ENCODE data around the gene ZFR.
A peak's percentile ranks its signal among the peaks of the same experiment; 100 is the strongest.
"Not testable (repeated sequence)": the region's sequence is repeated elsewhere in the genome, so short reads cannot be mapped to it uniquely, and the experiment has no call there.

Gene ZFR

GRCh38 chr5:32445287-32445758 lies 783 bp upstream of the ZFR start:
- Mint-ChIP-seq H3K4me3 (peak overlapping the region; percentile 92), H3K27me3 (no peaks in the 10 kb centered on the region), H3K36me3 (ENCODE audit: insufficient read depth) (peaks cover 14% of the 10 kb centered on the region), H3K9me3 (no peaks in the 10 kb centered on the region), H3K27ac (ENCODE audit: low read depth) (peak overlapping the region; percentile 87), H3K4me1 (peaks cover 26% of the 10 kb centered on the region)
- ATAC-seq (replicated peaks; ENCODE audit: extremely low read depth, poor library complexity, severe bottlenecking): no peak
- DNase-seq (ENCODE audit: low spot score in 2 of 2): no peak

- peak; percentile 29 for ATAC-seq (replicated peaks; ENCODE audit: extremely low read depth, poor library complexity, severe bottlenecking)
- Mint-ChIP-seq H3K4me1 (peaks cover 30% of the 10 kb centered on the region), H3K4me3 (peak overlapping the region; percentile 92)
Measured at GRCh38 chr5:32443541-32444430, 754 bp downstream of the ZFR start.

DNA sequence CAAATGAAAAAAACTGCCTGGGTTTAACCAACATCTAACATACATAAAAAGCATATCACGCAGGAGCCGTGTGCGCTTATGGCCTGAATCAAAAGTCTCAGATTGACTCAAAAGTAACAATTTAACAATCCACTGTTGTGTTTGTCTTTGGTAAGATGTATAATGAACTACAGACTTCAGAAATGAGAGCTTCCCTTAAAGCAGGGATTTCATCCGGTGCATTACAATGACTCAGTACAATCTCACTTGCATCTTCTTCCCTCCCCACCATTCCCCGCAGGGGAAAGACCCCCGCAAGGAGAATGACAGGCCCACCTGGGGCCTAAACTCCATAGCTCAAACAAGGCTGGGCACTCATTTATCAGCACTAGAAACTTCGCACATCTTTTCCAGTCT lies 1.4 kb downstream of the ZFR start:
- H3K4me1 Mint-ChIP-seq: peaks cover 32% of the 10 kb centered on the region
- H3K4me3 Mint-ChIP-seq: peak overlapping the region; percentile 92
- H3K27ac Mint-ChIP-seq (ENCODE audit: low read depth): peak overlapping the region; percentile 87
- DNase-seq (ENCODE audit: low spot score in 2 of 2) (no peak), ATAC-seq (replicated peaks; ENCODE audit: extremely low read depth, poor library complexity, severe bottlenecking) (no peak)
- H3K27me3 Mint-ChIP-seq: no peaks in the 10 kb centered on the region
- no peaks in the 10 kb centered on the region for H3K9me3 Mint-ChIP-seq
- peaks cover 16% of the 10 kb centered on the region for H3K36me3 Mint-ChIP-seq (ENCODE audit: insufficient read depth)

More at GRCh38 chr5:32443541-32444430, 754 bp downstream of the ZFR start:
- DNase-seq (ENCODE audit: low spot score in 2 of 2): peak; percentile 25 to 49
- Mint-ChIP-seq H3K27me3 (no peaks in the 10 kb centered on the region), H3K27ac (ENCODE audit: low read depth) (peak overlapping the region; percentile 87), H3K9me3 (no peaks in the 10 kb centered on the region), H3K36me3 (ENCODE audit: insufficient read depth) (peaks cover 14% of the 10 kb centered on the region)

DNA sequence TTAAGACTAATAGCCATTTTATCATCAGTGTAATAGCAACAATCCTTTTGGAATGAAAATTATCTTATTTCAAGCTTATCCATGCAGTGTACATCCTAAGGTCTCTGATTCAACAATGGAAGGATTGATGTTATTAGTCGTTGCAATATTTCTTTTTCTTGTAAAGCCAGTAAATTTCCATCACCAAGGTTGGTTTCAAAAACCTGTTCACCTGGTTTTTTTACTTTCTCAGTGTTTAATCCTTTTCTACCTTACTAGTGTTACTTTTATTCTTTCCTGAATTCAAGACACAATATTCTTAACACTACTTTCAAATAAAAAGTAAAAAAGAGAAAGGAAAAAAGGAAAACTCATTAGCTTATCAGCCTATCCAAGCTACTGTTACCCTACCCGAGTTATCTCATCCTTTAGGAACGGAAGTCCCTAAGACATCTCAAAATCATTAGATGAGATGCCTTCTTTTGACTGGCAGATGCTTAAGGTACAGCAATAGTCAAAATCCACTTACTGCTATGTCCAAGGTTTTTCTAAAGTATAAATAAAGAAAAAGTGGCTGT lies 5.4 kb downstream of the ZFR start:
- Mint-ChIP-seq H3K9me3 (no peaks in the 10 kb centered on the region), H3K27ac (ENCODE audit: low read depth) (no peak overlapping the region), H3K4me3 (no peak overlapping the region), H3K27me3 (no peaks in the 10 kb centered on the region), H3K4me1 (peaks cover 39% of the 10 kb centered on the region), H3K36me3 (ENCODE audit: insufficient read depth) (peaks cover 10% of the 10 kb centered on the region)
- ATAC-seq (replicated peaks; ENCODE audit: extremely low read depth, poor library complexity, severe bottlenecking): no peak
- DNase-seq (ENCODE audit: low spot score in 2 of 2): no peak

- DNase-seq (ENCODE audit: low spot score in 2 of 2): no peak
- no peaks in the 10 kb centered on the region for H3K9me3 Mint-ChIP-seq
- H3K27me3 Mint-ChIP-seq: no peaks in the 10 kb centered on the region
- H3K4me1 Mint-ChIP-seq: peaks cover 41% of the 10 kb centered on the region
- no peak for ATAC-seq (replicated peaks; ENCODE audit: extremely low read depth, poor library complexity, severe bottlenecking)
- H3K4me3 Mint-ChIP-seq: no peak overlapping the region
- peaks cover 4% of the 10 kb centered on the region for H3K36me3 Mint-ChIP-seq (ENCODE audit: insufficient read depth)
- no peak overlapping the region for H3K27ac Mint-ChIP-seq (ENCODE audit: low read depth)
Measured at GRCh38 chr5:32436553-32437242, 7.8 kb downstream of the ZFR start.

GRCh38 chr5:32435383-32435782 lies 9.2 kb downstream of the ZFR start:
- ATAC-seq (replicated peaks; ENCODE audit: extremely low read depth, poor library complexity, severe bottlenecking) (no peak), DNase-seq (ENCODE audit: low spot score in 2 of 2) (no peak)
- Mint-ChIP-seq H3K27me3 (no peaks in the 10 kb centered on the region), H3K4me1 (peaks cover 47% of the 10 kb centered on the region), H3K9me3 (no peaks in the 10 kb centered on the region), H3K27ac (ENCODE audit: low read depth) (no peak overlapping the region), H3K4me3 (no peak overlapping the region), H3K36me3 (ENCODE audit: insufficient read depth) (peaks cover 4% of the 10 kb centered on the region)

GRCh38 chr5:32434221-32434620 lies 10.3 kb downstream of the ZFR start:
- Mint-ChIP-seq H3K27me3 (no peaks in the 10 kb centered on the region), H3K9me3 (no peaks in the 10 kb centered on the region), H3K36me3 (ENCODE audit: insufficient read depth) (peaks cover 9% of the 10 kb centered on the region), H3K4me1 (peaks cover 52% of the 10 kb centered on the region), H3K27ac (ENCODE audit: low read depth) (no peak overlapping the region), H3K4me3 (no peak overlapping the region)
- DNase-seq (ENCODE audit: low spot score in 2 of 2): no peak
- ATAC-seq (replicated peaks; ENCODE audit: extremely low read depth, poor library complexity, severe bottlenecking): no peak

DNA sequence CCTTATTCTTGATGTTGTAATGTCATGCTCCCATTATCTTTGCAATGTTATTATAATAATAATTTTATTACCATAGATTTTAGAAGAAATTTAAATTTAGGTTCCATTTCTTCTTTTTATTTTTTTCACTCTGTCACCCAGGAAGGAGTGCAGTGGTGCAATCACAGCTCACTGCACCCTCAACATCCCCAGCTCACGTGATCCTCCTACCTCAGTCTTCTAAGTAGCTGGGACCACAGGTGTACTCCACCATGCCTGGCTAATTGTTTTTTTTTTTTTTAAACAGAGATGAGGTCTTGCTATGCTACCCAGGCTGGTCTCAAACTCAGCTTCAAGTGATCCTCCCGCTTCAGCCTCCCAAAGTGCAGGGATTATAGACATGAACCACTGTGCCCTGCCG lies 11.9 kb downstream of the ZFR start:
- DNase-seq (ENCODE audit: low spot score in 2 of 2) (no peak), ATAC-seq (replicated peaks; ENCODE audit: extremely low read depth, poor library complexity, severe bottlenecking) (no peak)
- H3K27me3 Mint-ChIP-seq: no peaks in the 10 kb centered on the region
- no peak overlapping the region for H3K4me3 Mint-ChIP-seq
- H3K36me3 Mint-ChIP-seq (ENCODE audit: insufficient read depth): peaks cover 19% of the 10 kb centered on the region
- no peaks in the 10 kb centered on the region for H3K9me3 Mint-ChIP-seq
- no peak overlapping the region for H3K27ac Mint-ChIP-seq (ENCODE audit: low read depth)
- H3K4me1 Mint-ChIP-seq: peaks cover 52% of the 10 kb centered on the region

- ATAC-seq (replicated peaks; ENCODE audit: extremely low read depth, poor library complexity, severe bottlenecking); DNase-seq (ENCODE audit: low spot score in 2 of 2); H3K9me3 Mint-ChIP-seq; H3K27me3 Mint-ChIP-seq; H3K27ac Mint-ChIP-seq (ENCODE audit: low read depth); H3K4me3 Mint-ChIP-seq: not testable (repeated sequence)
- Mint-ChIP-seq H3K4me1 (peaks cover 51% of the 10 kb centered on the region), H3K36me3 (ENCODE audit: insufficient read depth) (peaks cover 26% of the 10 kb centered on the region)
Measured at GRCh38 chr5:32430825-32431224, 13.7 kb downstream of the ZFR start.

- no peak overlapping the region for H3K4me3 Mint-ChIP-seq
- DNase-seq (ENCODE audit: low spot score in 2 of 2): no peak
- ATAC-seq (replicated peaks; ENCODE audit: extremely low read depth, poor library complexity, severe bottlenecking): no peak
- H3K27me3 Mint-ChIP-seq: no peaks in the 10 kb centered on the region
- no peaks in the 10 kb centered on the region for H3K9me3 Mint-ChIP-seq
- no peak overlapping the region for H3K27ac Mint-ChIP-seq (ENCODE audit: low read depth)
- peaks cover 50% of the 10 kb centered on the region for H3K4me1 Mint-ChIP-seq
- H3K36me3 Mint-ChIP-seq (ENCODE audit: insufficient read depth): peaks cover 26% of the 10 kb centered on the region
Measured at GRCh38 chr5:32428426-32428825, 16.1 kb downstream of the ZFR start.

- Mint-ChIP-seq H3K4me1 (peaks cover 45% of the 10 kb centered on the region), H3K27me3 (no peaks in the 10 kb centered on the region), H3K9me3 (no peaks in the 10 kb centered on the region), H3K27ac (ENCODE audit: low read depth) (no peak overlapping the region), H3K36me3 (ENCODE audit: insufficient read depth) (peaks cover 27% of the 10 kb centered on the region), H3K4me3 (no peak overlapping the region)
- no peak for ATAC-seq (replicated peaks; ENCODE audit: extremely low read depth, poor library complexity, severe bottlenecking)
- no peak for DNase-seq (ENCODE audit: low spot score in 2 of 2)
Measured at GRCh38 chr5:32426440-32427151, 17.9 kb downstream of the ZFR start.

GRCh38 chr5:32422697-32423096 lies 21.8 kb downstream of the ZFR start:
- ATAC-seq (replicated peaks; ENCODE audit: extremely low read depth, poor library complexity, severe bottlenecking) (no peak), DNase-seq (ENCODE audit: low spot score in 2 of 2) (no peak)
- Mint-ChIP-seq H3K27ac (ENCODE audit: low read depth) (peak overlapping the region; percentile 32), H3K4me3 (no peak overlapping the region), H3K4me1 (peaks cover 49% of the 10 kb centered on the region), H3K27me3 (no peaks in the 10 kb centered on the region), H3K36me3 (ENCODE audit: insufficient read depth) (peaks cover 14% of the 10 kb centered on the region), H3K9me3 (no peaks in the 10 kb centered on the region)
